H1 (cell line): ENCODE results near the gene CACNA2D3. TPM values are rescaled to one million over a fixed set of nuclear protein-coding genes. Genes with fewer than 3 reads are reported as not detected.

Source experiments
- CTCF ChIA-PET: fragments of 300-600 bp; sonication (Branson Sonifier 250); formaldehyde crosslinking; loops from one replicate; lab custom pipeline; 2021; ENCODE audit not compliant: partially characterized antibody; lab: Charles Lee
- POLR2A ChIA-PET: fragments of 300-600 bp; sonication (Branson Sonifier 250); formaldehyde crosslinking; loops from one replicate; lab custom pipeline; 2021; ENCODE audit warnings: inconsistent platforms; ENCODE audit not compliant: partially characterized antibody; lab: Charles Lee
- DNase-seq, 2 experiments: peaks; one replicate each; pipeline versions ENCODE4 v3.0.0 to v3.0.0-alpha.2; 2010 to 2022; ENCODE audit warnings: low spot score in 2 of 2, low read depth in 1 of 2, mixed read lengths in 1 of 2
- FAIRE-seq: peaks from 2 replicates; lab custom pipeline; 2011; peaks lifted over from hg19 to GRCh38; lab: Jason Lieb, UNC
- H2AFZ ChIP-seq: 2 replicates; pipeline ENCODE4 v1.8.1; 2012; ENCODE audit warnings: low read length, inconsistent platforms
- H2AK5ac ChIP-seq: 2 replicates; pipeline ENCODE4 v1.6.1; 2013; ENCODE audit warnings: low read depth, low read length
- H2BK120ac ChIP-seq: replicated peaks from 2 replicates; pipeline ENCODE3; 2013; ENCODE audit warnings: low read depth, low read length, inconsistent platforms
- H2BK12ac ChIP-seq: 2 replicates; pipeline ENCODE4 v1.6.1; 2013; ENCODE audit warnings: low read depth, low read length
- H2BK15ac ChIP-seq: 2 replicates; pipeline ENCODE4 v1.6.1; 2013; ENCODE audit warnings: low read length
- H2BK20ac ChIP-seq: 2 replicates; pipeline ENCODE4 v1.6.1; 2013; ENCODE audit warnings: low read length
- H2BK5ac ChIP-seq: 2 replicates; pipeline ENCODE4 v1.6.1; 2013; ENCODE audit warnings: low read depth, low read length
- H3K14ac ChIP-seq: 2 replicates; pipeline ENCODE4 v1.6.1; 2013; ENCODE audit warnings: inconsistent platforms; ENCODE audit not compliant: insufficient read length
- H3K18ac ChIP-seq: 2 replicates; pipeline ENCODE4 v1.6.1; 2013; ENCODE audit warnings: low read length; ENCODE audit errors: extremely low read depth
- H3K23ac ChIP-seq: 2 replicates; pipeline ENCODE4 v1.6.1; 2013; ENCODE audit warnings: inconsistent platforms; ENCODE audit not compliant: insufficient read length
- H3K23me2 ChIP-seq: 2 replicates; pipeline ENCODE4 v1.6.1; 2013; ENCODE audit warnings: low read depth, low read length
- H3K27ac ChIP-seq: 2 replicates; pipeline ENCODE4 v1.6.1; 2011; ENCODE audit warnings: low read depth, low read length, inconsistent platforms
- H3K27me3 ChIP-seq, 4 experiments: replicated peaks in 1 of 4; 1 replicate in 1 of 4; 2 replicates in 3 of 4; pipeline versions ENCODE4 v1.6.1 to v1.8.1; 2011 to 2013; ENCODE audit warnings: low read length in 3 of 4, mild to moderate bottlenecking in 3 of 4, inconsistent platforms in 2 of 4, mixed read lengths in 2 of 4, moderate library complexity in 1 of 4; ENCODE audit not compliant: control insufficient read depth in 3 of 4, insufficient read depth in 3 of 4; ENCODE audit errors: extremely low read depth in 1 of 4
- H3K36me3 ChIP-seq, 4 experiments: 2 replicates each; pipeline versions ENCODE4 v1.6.1 to v1.8.1; 2011 to 2013; ENCODE audit warnings: mild to moderate bottlenecking in 4 of 4, low read length in 3 of 4, moderate library complexity in 2 of 4, control low read depth in 1 of 4, inconsistent platforms in 1 of 4; ENCODE audit not compliant: insufficient read depth in 4 of 4, control insufficient read depth in 2 of 4
- H3K4ac ChIP-seq: replicated peaks from 2 replicates; pipeline ENCODE3; 2013; ENCODE audit warnings: low read length, low read depth, mixed read lengths, inconsistent platforms; ENCODE audit not compliant: insufficient read length
- H3K4me1 ChIP-seq, 4 experiments: replicated peaks in 1 of 4; 1 replicate in 1 of 4; 2 replicates in 3 of 4; pipeline versions ENCODE4 v1.6.1 to v1.8.1; 2011 to 2013; ENCODE audit warnings: low read length in 3 of 4, inconsistent platforms in 2 of 4, mixed read lengths in 1 of 4; ENCODE audit not compliant: insufficient read depth in 4 of 4, control insufficient read depth in 3 of 4
- H3K4me2 ChIP-seq, 2 experiments: 2 replicates each; pipeline versions ENCODE4 v1.6.1 to v1.8.1; 2011 to 2013; ENCODE audit warnings: low read depth in 2 of 2, low read length in 2 of 2, control low read depth in 1 of 2, inconsistent platforms in 1 of 2, mild to moderate bottlenecking in 1 of 2; ENCODE audit not compliant: insufficient read depth in 1 of 2
- H3K4me3 ChIP-seq, 4 experiments: fragments of 200-600, 300-600 bp in 1 of 4; sonication (generic), shearing (Covaris generic), sonication (Bioruptor Twin) in 1 of 4; 2 replicates each; pipeline versions ENCODE4 v1.5.1 to v1.8.1; 2011 to 2016; ENCODE audit warnings: low read length in 4 of 4, low read depth in 3 of 4, control low read depth in 2 of 4, inconsistent platforms in 2 of 4, mild to moderate bottlenecking in 2 of 4, mixed read lengths in 1 of 4, moderate library complexity in 1 of 4; ENCODE audit not compliant: insufficient read depth in 2 of 4; ENCODE audit errors: extremely low read depth in 1 of 4
- H3K56ac ChIP-seq: replicated peaks from 2 replicates; pipeline ENCODE3; 2013; ENCODE audit warnings: low read depth, mild to moderate bottlenecking, mixed read lengths, low read length, inconsistent platforms; ENCODE audit not compliant: insufficient read length
- H3K79me1 ChIP-seq: 2 replicates; pipeline ENCODE4 v1.6.1; 2013; ENCODE audit warnings: low read depth, low read length, control low read depth
- H3K79me2 ChIP-seq, 2 experiments: 2 replicates each; pipeline versions ENCODE4 v1.6.1 to v1.8.1; 2012 to 2013; ENCODE audit warnings: low read length in 2 of 2, mild to moderate bottlenecking in 2 of 2, inconsistent platforms in 1 of 2; ENCODE audit not compliant: insufficient read depth in 2 of 2, control insufficient read depth in 1 of 2
- H3K9ac ChIP-seq, 4 experiments: replicated peaks in 1 of 4; 1 replicate in 1 of 4; 2 replicates in 3 of 4; pipeline versions ENCODE4 v1.6.1 to v1.8.1; 2011 to 2013; ENCODE audit warnings: low read depth in 3 of 4, low read length in 3 of 4, control low read depth in 2 of 4, mild to moderate bottlenecking in 2 of 4, moderate library complexity in 2 of 4, inconsistent platforms in 1 of 4; ENCODE audit errors: extremely low read depth in 1 of 4
- H3K9me3 ChIP-seq, 2 experiments: 2 replicates each; pipeline versions ENCODE4 v1.6.1 to v1.8.1; 2012 to 2013; ENCODE audit warnings: mild to moderate bottlenecking in 2 of 2, moderate library complexity in 2 of 2, control low read depth in 1 of 2, inconsistent platforms in 1 of 2, low read depth in 1 of 2, low read length in 1 of 2, mixed read lengths in 1 of 2; ENCODE audit not compliant: insufficient read depth in 2 of 2
- H4K20me1 ChIP-seq, 2 experiments: replicated peaks in 1 of 2; 2 replicates each; pipeline versions ENCODE3 to v1.8.1; 2011 to 2013; ENCODE audit warnings: inconsistent platforms in 2 of 2, low read length in 2 of 2, mild to moderate bottlenecking in 1 of 2; ENCODE audit not compliant: insufficient read depth in 2 of 2, control insufficient read depth in 1 of 2
- H4K5ac ChIP-seq: 2 replicates; pipeline ENCODE4 v1.6.1; 2013; ENCODE audit warnings: low read length, low read depth, mixed read lengths, inconsistent platforms; ENCODE audit not compliant: insufficient read length
- H4K8ac ChIP-seq: 2 replicates; pipeline ENCODE4 v1.8.0; 2013; ENCODE audit warnings: mild to moderate bottlenecking, moderate library complexity, low read length, inconsistent platforms; ENCODE audit not compliant: insufficient read depth; ENCODE audit errors: extremely low read depth
- H4K91ac ChIP-seq: replicated peaks from 2 replicates; pipeline ENCODE3; 2013; ENCODE audit warnings: low read length, mixed read lengths, inconsistent platforms; ENCODE audit not compliant: insufficient read length
- BACH1 ChIP-seq: IDR thresholded peaks from 2 replicates; pipeline ENCODE4 v1.6.1; 2012; ENCODE audit warnings: low read length, improper control_type of control experiment
- BCL11A ChIP-seq, 2 experiments: IDR thresholded peaks; one replicate each; pipeline ENCODE4 v1.6.1; 2011; ENCODE audit warnings: low read depth in 2 of 2, low read length in 2 of 2, mild to moderate bottlenecking in 2 of 2
- CEBPB ChIP-seq: IDR thresholded peaks from 2 replicates; pipeline ENCODE4 v1.6.1; 2012; ENCODE audit warnings: low read depth, low read length
- CTCF ChIP-seq, 3 experiments: IDR thresholded peaks; 1 replicate in 2 of 3; 2 replicates in 1 of 3; pipeline versions ENCODE4 v1.5.1 to v1.6.1; 2011; ENCODE audit warnings: low read length in 3 of 3, mild to moderate bottlenecking in 3 of 3, inconsistent platforms in 2 of 3, low read depth in 1 of 3, moderate library complexity in 1 of 3; ENCODE audit not compliant: insufficient read depth in 1 of 3; ENCODE audit errors: control extremely low read depth in 1 of 3
- E2F6 ChIP-seq: IDR thresholded peaks from 2 replicates; pipeline ENCODE4 v1.6.1; 2012; ENCODE audit warnings: inconsistent platforms
- GTF2F1 ChIP-seq: IDR thresholded peaks from 2 replicates; pipeline ENCODE4 v1.6.1; 2012; ENCODE audit warnings: low read depth, low read length, improper control_type of control experiment, borderline replicate concordance
- HDAC6 ChIP-seq: IDR thresholded peaks from one replicate; pipeline ENCODE4 v1.7.1; 2012; ENCODE audit warnings: low read depth, mild to moderate bottlenecking, inconsistent platforms, low read length, moderate library complexity
- JUND ChIP-seq: IDR thresholded peaks from 2 replicates; pipeline ENCODE4 v1.6.1; 2011; ENCODE audit warnings: mild to moderate bottlenecking, improper control_type of control experiment, low read length
- MAFK ChIP-seq: IDR thresholded peaks from 2 replicates; pipeline ENCODE4 v1.6.1; 2012; ENCODE audit warnings: low read depth, mild to moderate bottlenecking, improper control_type of control experiment, low read length
- POLR2A ChIP-seq, 2 experiments: IDR thresholded peaks; 1 replicate in 1 of 2; 2 replicates in 1 of 2; pipeline ENCODE4 v1.6.1; 2011; ENCODE audit warnings: low read depth in 2 of 2, low read length in 2 of 2, mild to moderate bottlenecking in 2 of 2; ENCODE audit errors: control extremely low read depth in 1 of 2
- SP1 ChIP-seq: IDR thresholded peaks from 2 replicates; pipeline ENCODE4 v1.6.1; 2011; ENCODE audit warnings: low read depth, low read length
- TBP ChIP-seq: IDR thresholded peaks from 2 replicates; pipeline ENCODE4 v1.6.1; 2011; ENCODE audit warnings: low read depth, low read length, improper control_type of control experiment
- YY1 ChIP-seq: IDR thresholded peaks from 2 replicates; pipeline ENCODE4 v1.6.1; 2011; ENCODE audit warnings: low read depth, mild to moderate bottlenecking, low read length
- WGBS, 2 experiments: shearing (Covaris generic) in 1 of 2; methylation state at CpG; one replicate each; pipeline versions ENCODE4 v1.1.6 to v1.1.7; 2013 to 2015; ENCODE audit warnings: low lambda C conversion rate in 2 of 2, mixed read lengths in 2 of 2, inconsistent platforms in 1 of 2, low coverage in 1 of 2, missing lambda C conversion rate in 1 of 2; ENCODE audit not compliant: insufficient replicate concordance in 2 of 2, insufficient coverage in 1 of 2, insufficient read length in 1 of 2; ENCODE audit errors: extremely low coverage in 1 of 2, missing lambda C conversion rate in 1 of 2; 5-methylcytosine and 5-hydroxymethylcytosine counted together
- polyA plus RNA-seq, 7 experiments: library from polyadenylated mRNA; depleted of rRNA in 3 of 7; stranded (reverse) in 5 of 7; unstranded in 2 of 7; fragments of >200 nt in 5 of 7; fragments of 200-250 nt in 2 of 7; gene quantifications; 1 replicate in 5 of 7; 2 replicates in 1 of 7; 4 replicates in 1 of 7; pipeline versions ENCODE4 v1.2.1 to v1.2.3, GENCODE V29; 2011 to 2013; ENCODE audit warnings: missing spikeins in 2 of 7, mixed read lengths in 2 of 7
- total RNA-seq: library from RNA; stranded (reverse); fragmentation: NEBNext Ultra II Directional; extraction: Animal tissue kit (Norgen Biotek cat#: 25700); gene quantifications from 2 replicates; pipeline ENCODE4 v1.2.1, GENCODE V29; 2021

The CACNA2D3 gene
- total and polyA plus RNA-seq, 2 of the 8 experiments (the other 6 are each of a cell fraction or from before 2014, with no cell fraction given): 1.5 to 1.8 TPM

GRCh38 chr3:54321520-54321919 is 199.2 kb downstream of the CACNA2D3 start:
- POLR2A ChIA-PET: no interaction called here
- H3K23ac ChIP-seq: no peak overlapping the region

More at GRCh38 chr3:54321520-54321919, 199.2 kb downstream of the CACNA2D3 start:
- H3K4me1 ChIP-seq: peaks cover 0 to 3% (median 2%) of the 10 kb centered on the region in 4 experiments; a peak in 3 of 7 replicates
- H3K36me3 ChIP-seq: no peaks in the 10 kb centered on the region
- no peak overlapping the region for H4K8ac ChIP-seq
- H4K5ac ChIP-seq: no peak overlapping the region
- H3K14ac ChIP-seq: no peak overlapping the region
- no peak overlapping the region for H2BK15ac ChIP-seq
- DNase-seq (peak in 1 of 2 experiments; percentile 38), FAIRE-seq (no peak)
- CTCF ChIA-PET: interaction anchor here (0.6 kb wide), 2 partner anchors 9 to 57 kb away, joined by 3 read pairs; no protein-coding TSS in a partner anchor
- no peak overlapping the region for H3K4me2 ChIP-seq
- no peak overlapping the region for H4K91ac ChIP-seq
- H2BK20ac ChIP-seq: no peak overlapping the region
- H2BK5ac ChIP-seq: no peak overlapping the region
- no peak overlapping the region for H2AK5ac ChIP-seq
- H3K4ac ChIP-seq: no peak overlapping the region
- no peak overlapping the region for H3K4me3 ChIP-seq
- no peak overlapping the region for H2BK12ac ChIP-seq
- no peak overlapping the region for H2AFZ ChIP-seq
- H4K20me1 ChIP-seq: no peaks in the 10 kb centered on the region
- H3K23me2 ChIP-seq: no peaks in the 10 kb centered on the region
- H3K79me1 ChIP-seq: no peaks in the 10 kb centered on the region
- H3K9ac ChIP-seq: no peak overlapping the region
- no peak overlapping the region for H2BK120ac ChIP-seq
- H3K27me3 ChIP-seq: no peaks in the 10 kb centered on the region
- H3K18ac ChIP-seq: no peak overlapping the region
- 74% methylated on average over 5 of the region's 5 CpGs; no CpG with 5 or more reads in 1 of the 2 experiments for WGBS, 2 experiments
- H3K79me2 ChIP-seq: no peaks in the 10 kb centered on the region
- H3K27ac ChIP-seq: no peak overlapping the region
- H3K9me3 ChIP-seq: no peaks in the 10 kb centered on the region
- no peak overlapping the region for H3K56ac ChIP-seq
- TF ChIP-seq BACH1 (no peak), CTCF (IDR thresholded peaks at IDR 0.05; ENCODE audit: control extremely low read depth in 1 of 3, insufficient read depth in 1 of 3, low read depth in 1 of 3, low read length in 3 of 3) (no peak), CEBPB (no peak), TBP (no peak), JUND (no peak), E2F6 (no peak), GTF2F1 (no peak), MAFK (no peak), POLR2A (IDR thresholded peaks at IDR 0.05; ENCODE audit: control extremely low read depth in 1 of 2, low read depth in 2 of 2, low read length in 2 of 2) (no peak), HDAC6 (no peak), SP1 (no peak), YY1 (no peak), BCL11A (IDR thresholded peaks at IDR 0.05; ENCODE audit: low read depth in 2 of 2, low read length in 2 of 2) (no peak)
